ENCODE measurements around the gene UBE2H.

Gene UBE2H

DNA sequence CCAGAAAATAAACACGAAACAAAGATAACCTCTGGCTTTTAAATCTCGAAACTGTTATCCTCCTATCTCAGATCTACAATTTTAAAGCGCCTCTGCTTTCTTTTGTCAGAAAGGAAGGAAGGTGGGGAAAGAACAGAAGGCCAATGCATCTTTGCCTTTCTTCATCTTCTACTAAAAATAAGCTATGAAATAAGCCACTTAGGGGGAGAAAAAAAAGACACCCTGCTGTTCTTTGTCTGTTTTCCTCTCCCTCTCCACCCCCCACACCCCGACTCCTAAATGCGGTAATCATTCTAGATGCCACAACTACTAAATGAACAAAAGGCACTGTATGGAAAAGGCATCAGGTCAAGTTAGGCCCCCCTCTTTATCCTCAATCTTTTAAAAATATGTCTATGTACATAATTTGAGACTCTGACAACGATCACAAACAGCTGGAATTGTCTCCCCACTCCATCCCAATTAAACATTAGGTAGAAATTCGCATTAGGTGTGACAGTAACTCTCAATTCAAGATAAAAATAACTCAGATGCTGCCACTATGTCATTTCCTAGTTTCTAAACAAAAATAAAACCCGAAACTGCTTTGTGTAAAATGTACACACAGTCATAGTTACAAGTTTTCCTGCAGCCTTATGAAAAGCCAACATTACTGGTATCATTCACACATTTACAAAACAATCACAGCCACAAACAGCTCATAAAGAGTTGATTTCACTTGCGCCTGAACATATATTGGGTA is 2.4 kb downstream of the UBE2H start:
- peak; percentile 47 for DNase-seq

DNA sequence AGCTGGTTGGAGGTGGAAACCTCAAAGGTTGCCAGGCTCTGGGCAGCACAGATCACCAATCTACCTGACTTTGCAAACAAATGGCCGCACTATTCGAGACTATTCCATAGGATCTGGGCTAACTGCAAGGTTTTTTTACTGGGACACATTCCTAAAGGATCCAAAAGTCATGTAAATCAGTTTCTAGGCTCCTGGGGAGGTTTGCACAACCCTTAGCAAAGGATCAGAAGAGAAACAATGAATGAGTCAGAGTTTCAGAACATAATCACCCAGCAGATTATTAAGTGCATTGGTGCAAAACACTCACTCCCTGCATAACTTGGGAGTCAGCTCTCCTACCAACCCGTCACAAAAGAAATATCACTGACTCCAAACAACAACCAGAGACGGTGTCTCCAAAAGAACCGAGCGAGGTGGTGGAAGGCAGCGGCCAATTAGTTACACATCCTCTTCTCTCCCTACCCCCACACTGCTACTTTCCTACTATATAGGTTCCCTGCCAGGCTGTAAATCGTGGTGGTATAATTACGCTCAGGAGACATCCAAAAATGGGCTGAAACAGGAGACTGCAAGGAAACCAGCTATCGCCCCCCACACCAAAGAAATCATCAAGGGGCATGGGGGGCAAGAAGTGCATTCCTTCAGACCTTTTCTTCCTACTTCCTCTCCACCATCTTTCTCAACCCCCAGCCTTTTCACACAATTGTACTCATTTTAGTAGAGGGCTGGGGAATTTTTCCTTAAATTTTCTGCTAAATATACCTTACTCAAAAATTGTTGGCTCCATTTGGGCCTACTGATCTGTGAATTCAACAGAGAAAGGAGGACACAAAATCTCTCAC is 3.2 kb downstream of the UBE2H start:
- peak; percentile 12 for DNase-seq

DNA sequence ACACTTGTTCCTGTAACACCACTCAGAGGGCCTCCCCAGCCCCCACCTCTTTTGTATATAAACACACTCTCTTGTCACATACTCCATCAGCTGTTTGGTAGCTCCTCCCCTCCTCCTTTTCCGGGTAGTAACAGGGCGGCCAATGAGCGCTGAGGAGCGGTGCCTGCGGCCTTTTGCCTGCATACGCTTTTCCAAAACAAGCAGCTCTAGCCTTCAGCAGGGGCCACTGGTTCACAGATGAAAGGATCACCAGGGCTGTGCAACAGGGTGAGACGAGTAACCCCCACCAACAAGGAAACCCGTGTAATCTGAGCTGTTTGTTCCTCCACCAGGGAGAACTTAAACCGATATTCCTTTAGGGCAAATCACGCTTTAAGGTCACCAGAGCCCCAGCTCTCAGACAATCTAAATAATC is 3.9 kb downstream of the UBE2H start:
- peak; percentile 86 for DNase-seq

DNA sequence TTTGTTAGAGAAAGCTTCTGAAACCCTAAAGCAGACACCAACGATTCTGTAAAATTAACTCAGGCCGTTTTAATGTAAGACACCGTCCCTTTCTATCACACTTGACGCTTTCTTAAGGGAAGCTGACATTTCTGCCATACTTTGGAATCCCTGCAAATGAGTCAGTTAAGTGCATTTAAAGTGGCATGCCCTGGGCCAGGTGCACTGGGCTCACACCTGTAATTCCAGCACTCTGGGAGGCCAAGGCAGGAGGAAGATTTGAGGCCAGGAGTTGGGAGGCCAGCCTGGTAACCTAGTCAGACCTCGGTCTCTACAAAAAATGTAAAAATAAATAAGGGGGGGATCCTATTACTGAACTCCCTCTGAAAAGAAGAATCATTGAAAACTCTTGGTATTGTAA is 4.4 kb downstream of the UBE2H start:
- DNase-seq = no peak

DNA sequence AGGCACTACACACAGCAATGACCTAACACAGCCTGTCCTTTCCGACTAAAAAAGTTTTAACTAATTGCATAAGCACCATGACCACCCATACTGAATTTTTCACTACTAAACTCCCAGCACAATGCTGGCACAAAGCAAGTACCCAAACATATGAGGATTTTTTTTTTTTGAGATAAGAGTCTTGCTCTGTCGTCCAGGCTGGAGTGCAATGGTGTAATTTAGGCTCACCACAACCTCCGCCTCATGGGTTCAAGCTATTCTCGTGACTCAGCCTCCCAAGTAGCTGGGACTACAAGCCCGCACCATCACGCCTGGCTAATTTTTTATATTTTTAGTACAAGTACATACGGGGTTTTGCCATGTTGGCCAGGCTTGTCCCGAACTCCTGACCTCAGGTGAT is 5.1 kb downstream of the UBE2H start:
- no peak for DNase-seq

DNA sequence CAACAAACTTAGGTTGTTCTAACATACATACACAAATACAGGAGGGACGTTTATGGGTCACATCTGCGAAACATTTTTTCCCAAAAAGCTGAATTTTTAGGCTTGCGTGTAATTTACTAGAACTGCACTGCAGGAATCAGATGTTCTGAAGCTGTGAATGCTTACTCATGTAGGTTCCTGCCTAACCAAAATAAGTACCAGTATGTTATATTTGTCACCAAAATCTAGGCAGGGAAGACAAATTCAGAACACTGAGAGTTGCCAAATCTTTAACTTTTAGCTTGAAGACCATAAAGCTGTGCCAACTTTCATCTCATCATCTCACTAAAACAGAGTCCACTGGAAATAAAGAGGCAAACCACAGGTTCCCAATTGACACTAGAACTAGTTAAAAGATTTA is 5.7 kb downstream of the UBE2H start:
- DNase-seq = no peak

DNA sequence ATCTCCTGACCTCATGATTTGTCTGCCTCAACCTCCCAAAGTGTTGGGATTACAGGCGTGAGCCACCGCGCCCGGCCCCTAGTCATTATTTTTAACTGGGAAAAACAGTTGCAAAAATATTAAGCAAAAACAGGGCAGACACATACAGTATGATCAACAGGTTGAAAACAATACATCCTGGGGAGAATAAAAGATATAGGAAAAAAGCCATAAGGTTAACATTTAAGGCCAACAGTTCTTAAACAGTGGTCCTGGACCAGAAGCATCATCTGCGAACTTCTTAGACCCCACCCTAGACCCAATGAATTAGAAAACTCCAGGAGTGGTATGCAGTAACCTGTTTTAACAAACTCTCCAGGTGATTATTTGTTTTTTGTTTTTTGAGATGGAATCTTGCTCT is 6.5 kb downstream of the UBE2H start:
- DNase-seq = no peak

DNA sequence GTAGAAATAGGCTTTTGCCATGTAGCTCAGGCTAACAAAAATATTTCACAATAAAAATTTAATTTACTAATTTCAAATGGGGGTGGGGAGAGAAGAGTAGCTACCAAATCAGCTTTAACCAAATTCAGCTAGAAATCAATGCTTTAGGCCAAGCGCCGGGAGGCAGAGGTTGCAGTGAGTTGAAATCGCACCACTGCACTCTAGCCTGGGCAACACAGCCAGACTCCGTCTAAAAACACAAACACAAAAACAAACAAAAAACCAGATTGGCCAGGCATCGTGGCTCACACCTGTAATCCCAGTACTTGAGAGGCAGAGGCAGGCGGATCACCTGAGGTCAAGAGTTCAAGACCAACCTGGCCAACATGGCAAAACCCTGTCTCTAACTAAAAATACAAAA is 9.4 kb downstream of the UBE2H start:
- no peak for DNase-seq

DNA sequence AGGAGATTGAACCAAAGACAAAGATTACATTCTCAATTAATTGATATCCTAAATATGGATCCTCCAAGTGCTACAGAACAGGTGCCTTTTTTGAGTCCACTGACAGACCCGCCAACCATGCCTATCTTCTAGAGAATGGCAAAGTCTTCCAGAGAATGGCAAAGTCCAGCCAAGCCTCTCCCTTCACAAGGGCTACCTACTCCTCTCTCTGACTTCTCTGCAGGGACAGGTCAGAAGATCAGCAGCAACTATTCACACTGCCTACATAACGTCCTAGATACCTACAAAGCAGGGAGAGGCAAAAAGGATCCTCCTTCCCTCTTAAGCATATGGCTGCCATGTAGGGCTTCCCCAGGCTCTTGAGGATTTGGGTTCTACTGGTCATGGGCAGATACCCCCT is 12.4 kb downstream of the UBE2H start:
- DNase-seq = no peak

DNA sequence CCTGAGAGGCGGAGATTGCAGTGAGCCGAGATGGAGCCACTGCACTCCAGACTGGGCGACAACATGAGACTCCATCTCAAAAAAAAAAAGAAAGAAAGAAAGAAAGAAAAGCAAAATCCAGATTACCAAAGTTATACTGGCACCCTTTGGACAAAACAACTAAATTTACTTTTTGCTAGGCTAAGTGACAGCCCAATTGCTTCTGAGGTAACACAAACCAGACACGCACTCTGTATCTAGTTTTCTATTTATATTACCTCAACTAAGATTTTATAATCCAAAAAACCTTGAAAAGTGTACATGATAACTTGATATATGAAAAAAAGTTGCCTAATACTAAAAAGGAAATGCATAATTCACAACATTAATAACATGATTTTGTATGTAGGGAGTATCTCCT is 12.9 kb downstream of the UBE2H start:
- DNase-seq = no peak

DNA sequence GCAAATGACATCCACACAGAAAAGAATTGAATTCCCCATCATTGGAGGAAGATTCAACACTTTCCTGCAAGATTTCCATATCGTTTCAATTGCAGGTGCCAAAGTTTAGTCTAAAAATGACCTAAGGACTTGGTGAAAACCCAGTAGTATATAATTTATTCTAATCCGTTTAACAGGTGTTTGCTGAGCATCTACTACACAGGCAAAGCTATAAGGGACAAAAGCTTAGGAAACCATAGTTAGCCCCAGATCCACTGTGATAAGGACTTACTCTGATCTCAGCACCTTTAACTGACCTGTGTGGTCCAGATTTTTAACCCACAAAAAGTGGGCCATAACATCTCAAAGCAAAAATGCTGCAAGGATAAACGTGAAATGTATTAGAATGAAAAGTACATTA is 19.1 kb downstream of the UBE2H start:
- no peak for DNase-seq

DNA sequence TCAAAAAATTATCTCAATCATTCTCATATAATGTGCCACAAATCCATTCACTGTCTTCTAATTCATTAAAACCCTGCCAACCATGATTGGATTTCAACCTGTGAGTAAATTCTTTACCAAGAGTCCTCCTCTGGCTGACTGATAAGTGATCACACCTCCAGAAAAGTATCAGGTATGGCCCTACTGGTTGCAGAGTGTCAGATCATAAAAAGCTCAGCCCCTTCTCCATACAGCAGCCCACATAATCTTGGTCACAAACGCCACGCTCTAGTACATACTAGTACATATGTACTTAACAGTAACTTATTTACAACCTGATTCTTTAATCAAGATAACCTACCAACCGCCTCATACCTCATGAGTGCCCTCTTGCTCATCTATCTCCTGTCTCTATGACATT is 26.1 kb downstream of the UBE2H start:
- DNase-seq = no peak

DNA sequence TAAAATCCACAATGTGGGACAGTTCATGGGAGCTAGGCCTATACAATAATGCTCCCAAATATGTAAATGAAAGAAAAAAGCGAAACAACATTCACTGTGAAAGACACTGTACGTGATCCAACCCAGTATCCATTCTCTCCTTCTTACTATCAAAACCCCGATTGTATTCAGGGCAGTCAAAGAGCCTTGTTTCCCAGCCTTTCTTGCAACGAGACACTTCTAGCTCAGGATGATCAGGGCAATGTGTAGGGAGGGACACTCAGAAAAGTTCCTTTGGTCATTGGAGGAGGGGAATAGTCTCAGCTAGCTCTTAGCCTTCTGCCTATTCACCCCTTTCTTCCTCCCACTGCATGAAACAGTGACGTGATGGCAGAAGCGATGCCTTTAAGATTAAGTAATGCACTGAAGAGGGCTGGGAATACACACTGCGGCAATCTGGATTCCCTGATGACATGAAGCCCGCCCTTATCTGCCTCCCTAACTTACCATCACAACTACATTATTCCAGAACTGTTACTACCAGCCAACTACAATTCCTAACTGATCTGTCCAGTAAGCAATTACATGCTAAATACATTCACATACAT is 27.3 kb downstream of the UBE2H start:
- no peak for DNase-seq

DNA sequence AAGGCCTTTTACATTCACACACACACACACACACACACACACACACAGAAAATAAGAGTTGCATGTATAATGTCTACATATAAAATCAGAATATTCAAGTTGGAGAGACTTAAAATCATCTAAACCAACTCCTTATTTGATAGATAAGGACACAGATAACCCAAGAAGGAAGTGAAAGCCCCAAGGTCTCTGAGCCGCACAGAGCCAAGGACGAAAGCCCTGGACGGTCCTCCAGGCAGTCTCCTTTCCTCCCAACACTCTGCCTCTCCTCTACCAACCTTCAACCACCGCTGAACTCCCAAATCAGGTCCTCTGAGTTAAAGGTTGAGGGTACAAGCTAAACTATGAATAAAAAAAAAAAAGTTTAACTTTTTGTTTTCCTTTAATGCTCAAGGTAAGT is 28.2 kb downstream of the UBE2H start:
- no peak for DNase-seq

DNA sequence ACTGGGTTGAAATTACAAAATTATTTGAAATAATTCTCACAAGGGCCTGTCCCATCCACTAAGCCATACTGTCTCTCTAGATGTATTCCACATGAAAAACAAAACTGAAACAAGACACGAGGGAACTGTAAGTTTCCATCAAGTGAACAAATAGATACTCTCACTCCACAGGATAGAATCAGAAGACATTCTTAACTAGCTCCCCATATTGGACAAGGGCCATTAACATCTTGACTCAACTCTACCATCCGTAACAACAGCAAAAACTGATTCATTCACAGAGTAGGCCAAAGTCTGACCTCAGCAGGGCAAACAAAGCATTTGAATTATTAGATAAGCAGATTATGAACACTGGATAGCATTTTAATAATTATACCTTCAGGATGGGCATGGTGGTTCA is 29.1 kb downstream of the UBE2H start:
- DNase-seq = no peak

DNA sequence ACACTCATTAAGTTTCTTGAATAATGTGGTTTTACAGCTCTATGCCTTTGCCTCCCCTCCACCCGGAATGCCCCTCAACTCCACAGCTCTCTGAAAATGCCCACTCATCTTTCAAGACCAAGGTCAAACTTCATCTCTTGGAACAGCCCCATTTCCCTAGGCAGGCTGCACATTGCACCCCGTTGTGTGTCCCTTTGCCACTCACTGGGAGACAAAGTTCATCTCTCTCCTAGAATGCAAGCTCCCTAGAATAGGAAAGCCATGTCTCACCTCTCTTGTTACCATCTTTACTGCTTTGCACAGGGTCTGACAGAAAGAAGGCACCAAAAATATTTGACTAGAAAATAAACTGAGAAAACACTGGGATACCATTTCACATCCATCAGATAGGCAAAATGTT is 33.3 kb downstream of the UBE2H start:
- no peak for DNase-seq

DNA sequence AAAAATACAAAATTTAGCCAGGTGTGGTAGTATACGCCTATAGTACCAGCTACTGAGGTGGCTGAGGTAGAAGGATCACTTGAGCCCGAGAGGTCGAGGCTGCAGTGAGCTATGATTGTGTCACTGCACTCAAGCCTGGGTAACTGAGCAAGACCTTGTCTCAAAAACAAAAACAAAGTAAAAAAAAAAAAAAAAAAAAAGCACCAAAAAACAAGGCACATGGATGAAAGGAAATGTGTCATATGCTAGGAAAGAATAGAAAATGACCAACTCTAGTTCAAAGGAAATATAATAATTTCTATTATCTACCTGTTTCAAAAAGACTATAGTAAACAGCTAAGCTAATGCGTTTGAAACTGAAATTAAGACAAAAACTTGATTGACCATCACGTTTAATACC is 33.8 kb downstream of the UBE2H start:
- no peak for DNase-seq

DNA sequence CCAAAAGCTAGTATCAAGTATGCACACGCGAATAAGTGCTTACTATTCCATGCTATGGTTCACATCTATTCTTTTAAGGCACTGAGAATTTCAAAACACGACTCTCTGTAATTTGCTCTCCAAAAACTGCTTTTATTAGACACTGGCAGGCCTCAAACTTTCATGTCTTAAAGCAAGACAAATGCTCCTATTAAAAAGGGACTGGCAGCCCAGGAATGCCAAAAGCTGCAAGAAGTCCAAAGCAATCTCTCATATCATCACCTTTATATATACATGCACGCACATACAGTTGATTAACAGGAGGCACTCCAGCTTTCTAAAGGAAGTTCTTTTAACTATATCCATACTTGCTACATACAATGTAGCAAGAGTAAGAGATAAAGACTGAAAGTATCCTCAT is 34.8 kb downstream of the UBE2H start:
- no peak for DNase-seq

DNA sequence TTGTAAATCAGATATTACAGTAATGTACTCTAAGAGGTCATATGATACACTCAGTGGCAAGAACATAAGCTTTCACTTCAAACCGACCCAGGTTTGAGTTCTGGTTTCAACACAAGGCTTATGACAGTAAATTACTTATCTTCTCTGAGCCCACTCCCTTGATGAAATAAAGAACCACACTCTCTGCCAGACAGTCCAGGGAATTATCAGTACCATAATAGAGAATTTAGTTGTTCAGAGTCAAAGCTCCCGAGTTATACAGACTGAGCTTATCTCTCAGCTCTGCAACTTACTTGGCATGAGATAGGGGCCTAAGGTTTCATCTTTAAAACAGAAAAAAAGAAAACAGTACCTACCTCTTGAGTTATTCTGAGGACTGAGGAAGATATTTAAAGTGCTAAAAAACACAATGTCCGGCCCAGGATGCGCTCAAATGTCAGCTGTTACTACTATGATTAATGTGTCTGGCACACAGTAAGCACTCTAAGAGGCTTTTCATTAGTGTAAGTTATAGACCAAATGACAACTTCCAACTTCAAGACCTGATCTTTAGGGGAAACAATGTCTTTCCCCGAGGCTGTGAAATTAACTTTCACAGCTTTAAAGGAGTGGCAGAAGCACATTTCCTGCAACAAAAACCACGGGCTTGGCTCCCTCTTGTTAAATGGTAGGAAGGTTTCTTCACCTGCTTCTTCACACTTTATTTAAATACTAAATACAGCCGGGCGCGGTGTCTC is 38.1 kb downstream of the UBE2H start:
- peak; percentile 30 for DNase-seq

DNA sequence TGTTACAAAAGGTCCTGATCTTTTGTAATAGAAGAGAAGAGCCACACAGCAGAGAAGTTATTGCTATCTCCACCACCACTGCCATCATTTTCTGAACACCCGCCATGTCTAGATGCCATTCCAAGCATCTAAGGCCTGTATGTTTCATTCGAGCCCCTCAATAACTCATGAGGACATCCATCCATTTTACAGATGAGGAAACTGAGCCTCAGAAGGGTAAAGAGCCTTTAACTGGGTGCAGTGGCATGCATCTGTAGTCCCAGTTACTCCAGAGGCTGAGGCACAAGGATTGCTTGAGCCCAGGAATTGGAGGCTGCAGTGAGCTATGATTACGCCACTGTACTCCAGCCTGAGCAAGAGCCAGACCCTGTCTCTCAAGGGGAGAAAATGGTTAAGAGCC is 39.3 kb downstream of the UBE2H start:
- DNase-seq = no peak

DNA sequence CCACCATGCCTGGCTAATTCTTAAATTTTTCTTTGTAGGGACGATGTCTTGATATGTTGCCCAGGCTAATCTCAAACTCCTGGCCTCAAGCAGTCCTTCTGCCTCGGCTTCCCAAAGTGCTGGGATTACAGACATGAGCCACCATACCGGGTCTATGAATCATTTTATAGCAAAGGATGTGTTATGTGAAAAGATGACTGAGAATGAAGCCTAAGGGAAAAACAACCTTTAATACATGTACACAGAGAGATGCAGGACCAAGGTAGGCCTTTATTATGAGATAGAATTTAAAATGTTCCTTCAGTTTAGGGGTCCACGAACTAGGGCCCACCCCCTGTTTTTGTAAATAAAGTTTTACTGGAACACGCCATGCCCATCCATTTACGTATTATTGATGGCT is 41.0 kb downstream of the UBE2H start:
- no peak for DNase-seq

DNA sequence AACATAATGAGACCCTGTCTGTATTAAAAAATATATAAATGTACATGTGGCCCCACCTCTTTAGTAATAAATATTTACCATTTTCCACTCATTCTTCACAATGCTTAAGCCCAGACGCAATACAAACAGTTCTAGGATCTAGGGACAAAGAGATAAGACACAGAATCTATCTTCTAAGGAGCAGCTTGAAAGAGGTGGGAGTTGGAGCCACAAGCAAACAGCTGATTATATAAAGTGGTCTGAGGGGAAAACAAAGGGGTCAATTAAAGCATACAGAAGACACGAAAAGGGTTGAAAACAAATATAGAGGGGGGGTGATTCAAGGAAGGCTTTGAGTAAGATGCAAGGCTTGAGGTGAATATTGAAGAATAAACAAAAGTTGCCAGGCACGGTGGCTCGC is 43.1 kb downstream of the UBE2H start:
- no peak for DNase-seq

DNA sequence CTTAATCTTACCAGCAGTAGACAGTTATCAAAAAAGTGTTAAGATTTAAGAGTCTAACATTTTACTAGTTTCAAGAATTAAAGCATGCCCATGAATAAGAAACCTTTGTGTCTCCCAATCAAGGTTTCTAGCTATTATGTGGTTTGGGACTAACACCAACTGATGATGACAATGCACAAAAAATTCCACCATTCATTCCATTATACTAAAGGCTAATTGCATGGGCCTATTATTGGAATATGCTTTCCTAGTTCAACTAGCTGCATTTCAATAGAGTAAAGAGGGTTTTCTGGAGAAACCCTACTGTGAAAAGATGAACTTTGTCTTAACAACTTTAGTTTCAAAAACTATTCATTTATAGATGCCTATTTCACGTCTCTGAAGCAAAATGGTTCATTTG is 44.6 kb downstream of the UBE2H start:
- DNase-seq = no peak
